Ovary (tissue), 3 donors: ENCODE results near the gene B4GALT3.
A peak's percentile ranks its signal among the peaks of the same experiment; 100 is the strongest.

ENCODE experiments used
- CTCF ChIP-seq, 3 donors: fragments of 450-650 bp in 2 of 3; fragments of 200-600 bp in 1 of 3; IDR thresholded peaks; one replicate each; pipeline versions ENCODE4 v1.5.1 to v1.8.0; 2016 to 2022; ENCODE audit warnings: antibody characterized with exemption in 3 of 3, mild to moderate bottlenecking in 1 of 3
- EP300 ChIP-seq: sonication (generic); formaldehyde crosslinking; IDR thresholded peaks from one replicate; pipeline ENCODE4 v1.6.1; 2017; ENCODE audit warnings: antibody characterized with exemption
- POLR2A ChIP-seq: fragments of 450-650 bp; IDR thresholded peaks from one replicate; pipeline ENCODE4 v1.6.1; 2017; ENCODE audit warnings: antibody characterized with exemption, mild to moderate bottlenecking, moderate library complexity
- donor health status: DM: no; HTN: no; CAD: no.

- TF ChIP-seq CTCF (IDR thresholded peaks at IDR 0.05) = peak; percentile 55 to 75 (median 71)
- TF ChIP-seq POLR2A = no peak
- TF ChIP-seq EP300 = no peak
Measured at GRCh38 chr1:161192476-161193465, 15.5 kb upstream of the B4GALT3 start.
